HepG2 (cell line): ENCODE measurements around the gene MYL12B. TPM values are rescaled to one million over a fixed set of nuclear protein-coding genes. Genes with fewer than 3 reads are reported as not detected.
A peak's percentile ranks its signal among the peaks of the same experiment; 100 is the strongest.

Experiments used
- AGO2 ChIP-seq: fragments of 200-400 bp; formaldehyde crosslinking; optimal IDR thresholded peaks from 2 replicates; pipeline ENCODE3; 2017; ENCODE audit warnings: mild to moderate bottlenecking, low read depth, low read length, moderate library complexity
- ATF7-NPFF ChIP-seq: sonication (generic); formaldehyde crosslinking; IDR thresholded peaks from 2 replicates; pipeline ENCODE4 v1.8.1; 2023; ENCODE audit warnings: mild to moderate bottlenecking, low read depth, missing genetic modification reagents, moderate library complexity
- DMTF1 ChIP-seq: sonication (generic); formaldehyde crosslinking; IDR thresholded peaks from 2 replicates; pipeline ENCODE4 v1.4.0; 2020; ENCODE audit warnings: mild to moderate bottlenecking, missing genetic modification reagents
- ELF4 ChIP-seq: sonication (generic); formaldehyde crosslinking; IDR thresholded peaks from 2 replicates; pipeline ENCODE4 v1.5.0; 2020; ENCODE audit warnings: missing genetic modification reagents, mild to moderate bottlenecking, moderate library complexity, borderline replicate concordance
- EP300 ChIP-seq, 3 experiments: sonication (generic) in 1 of 3; formaldehyde crosslinking in 1 of 3; IDR thresholded peaks; 2 replicates each; pipeline versions ENCODE4 v1.5.1 to v1.6.1; 2011 to 2020; ENCODE audit warnings: low read depth in 2 of 3, low read length in 2 of 3, borderline replicate concordance in 1 of 3, improper control_type of control experiment in 1 of 3, mild to moderate bottlenecking in 1 of 3, missing genetic modification reagents in 1 of 3, moderate library complexity in 1 of 3
- HNRNPL ChIP-seq: fragments of 200-400 bp; formaldehyde crosslinking; IDR thresholded peaks from 2 replicates; pipeline ENCODE4 v1.6.1; 2017; ENCODE audit warnings: mild to moderate bottlenecking, low read depth, low read length
- RFX1 ChIP-seq: fragments of 450-650 bp; IDR thresholded peaks from 2 replicates; pipeline ENCODE4 v1.6.1; 2017
- TCF7 ChIP-seq: sonication (generic); IDR thresholded peaks from 2 replicates; pipeline ENCODE4 v1.6.1; 2016; ENCODE audit warnings: antibody characterized with exemption, low read depth
- TCF7L2 ChIP-seq: IDR thresholded peaks from 2 replicates; pipeline ENCODE4 v1.6.1; 2011; ENCODE audit warnings: mild to moderate bottlenecking, low read depth, low read length, moderate library complexity
- ZNF207 ChIP-seq: fragments of 450-650 bp; IDR thresholded peaks from 2 replicates; pipeline ENCODE4 v1.6.1; 2016; ENCODE audit warnings: antibody characterized with exemption, borderline replicate concordance
- ZNF260 ChIP-seq: sonication (generic); formaldehyde crosslinking; IDR thresholded peaks from 2 replicates; pipeline ENCODE4 v1.4.0; 2020; ENCODE audit warnings: missing genetic modification reagents, low read depth, mild to moderate bottlenecking, borderline replicate concordance
- polyA plus RNA-seq, 8 experiments: library from polyadenylated mRNA; depleted of rRNA in 3 of 8; stranded (reverse) in 7 of 8; unstranded in 1 of 8; fragments of >200 nt; fragmentation: Illumina TruSeq in 4 of 8; extraction: Trizol in 4 of 8; gene quantifications; 2 replicates each; pipeline versions ENCODE4 v1.2.1 to v1.2.3, GENCODE V29; 2011 to 2016; ENCODE audit warnings: low read depth in 4 of 8, missing spikeins in 1 of 8, mixed read lengths in 1 of 8; ENCODE audit not compliant: insufficient read depth in 1 of 8
- total RNA-seq, 5 experiments: library from RNA; depleted of rRNA; stranded (reverse); fragments of >200 nt; fragmentation: Illumina TruSeq; extraction: Trizol; gene quantifications; 2 replicates each; pipeline ENCODE4 v1.2.3, GENCODE V29; 2016; ENCODE audit warnings: low read depth in 1 of 5
- TF ChIP-seq, protein P1 (sequence below): sonication (generic); formaldehyde crosslinking; IDR thresholded peaks from 2 replicates; pipeline ENCODE4 v1.5.1; 2020; ENCODE audit warnings: missing genetic modification reagents, mild to moderate bottlenecking, borderline replicate concordance
- TF ChIP-seq, protein P2 (sequence below): sonication (generic); formaldehyde crosslinking; IDR thresholded peaks from 2 replicates; pipeline ENCODE4 v1.8.1; 2023; ENCODE audit warnings: mild to moderate bottlenecking, inconsistent platforms, moderate library complexity, missing genetic modification reagents, borderline replicate concordance
- TF ChIP-seq, protein P3 (sequence below): sonication (generic); formaldehyde crosslinking; IDR thresholded peaks from 2 replicates; pipeline ENCODE4 v1.4.0; 2020; ENCODE audit warnings: low read depth, missing genetic modification reagents
- TF ChIP-seq, protein P4 (sequence below): IDR thresholded peaks from 2 replicates; pipeline ENCODE4 v1.6.1; 2018; ENCODE audit warnings: missing genetic modification reagents, mild to moderate bottlenecking, missing compliant biosample characterization

MYL12B gene
- total and polyA plus RNA-seq, 2 of the 13 experiments (the other 11 are each of a cell fraction or from before 2014, with no cell fraction given) = 265 to 340 TPM

- TF ChIP-seq, protein P1, sequence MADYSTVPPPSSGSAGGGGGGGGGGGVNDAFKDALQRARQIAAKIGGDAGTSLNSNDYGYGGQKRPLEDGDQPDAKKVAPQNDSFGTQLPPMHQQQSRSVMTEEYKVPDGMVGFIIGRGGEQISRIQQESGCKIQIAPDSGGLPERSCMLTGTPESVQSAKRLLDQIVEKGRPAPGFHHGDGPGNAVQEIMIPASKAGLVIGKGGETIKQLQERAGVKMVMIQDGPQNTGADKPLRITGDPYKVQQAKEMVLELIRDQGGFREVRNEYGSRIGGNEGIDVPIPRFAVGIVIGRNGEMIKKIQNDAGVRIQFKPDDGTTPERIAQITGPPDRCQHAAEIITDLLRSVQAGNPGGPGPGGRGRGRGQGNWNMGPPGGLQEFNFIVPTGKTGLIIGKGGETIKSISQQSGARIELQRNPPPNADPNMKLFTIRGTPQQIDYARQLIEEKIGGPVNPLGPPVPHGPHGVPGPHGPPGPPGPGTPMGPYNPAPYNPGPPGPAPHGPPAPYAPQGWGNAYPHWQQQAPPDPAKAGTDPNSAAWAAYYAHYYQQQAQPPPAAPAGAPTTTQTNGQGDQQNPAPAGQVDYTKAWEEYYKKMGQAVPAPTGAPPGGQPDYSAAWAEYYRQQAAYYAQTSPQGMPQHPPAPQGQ (CRISPR knock-in tag) = no peak
- TF ChIP-seq DMTF1 (CRISPR knock-in tag) (no peak), TCF7L2 (no peak), ZNF207 (no peak), HNRNPL (0 out of 2 replicates have a peak, but pooled peaks have one; percentile 47), TCF7 (no peak), ZNF260 (CRISPR knock-in tag) (no peak), ATF7-NPFF (no peak), ELF4 (CRISPR knock-in tag) (no peak), RFX1 (no peak), EP300 (IDR thresholded peaks at IDR 0.05; ENCODE audit: low read depth in 2 of 2, low read length in 2 of 2) (peak in 1 of 2 experiments; percentile 52; a peak in 2 of 4 replicates), EP300 (CRISPR knock-in tag; IDR thresholded peaks at IDR 0.05; ENCODE audit: borderline replicate concordance) (peak; percentile 74), AGO2 (peak; percentile 24)
- TF ChIP-seq, protein P2, sequence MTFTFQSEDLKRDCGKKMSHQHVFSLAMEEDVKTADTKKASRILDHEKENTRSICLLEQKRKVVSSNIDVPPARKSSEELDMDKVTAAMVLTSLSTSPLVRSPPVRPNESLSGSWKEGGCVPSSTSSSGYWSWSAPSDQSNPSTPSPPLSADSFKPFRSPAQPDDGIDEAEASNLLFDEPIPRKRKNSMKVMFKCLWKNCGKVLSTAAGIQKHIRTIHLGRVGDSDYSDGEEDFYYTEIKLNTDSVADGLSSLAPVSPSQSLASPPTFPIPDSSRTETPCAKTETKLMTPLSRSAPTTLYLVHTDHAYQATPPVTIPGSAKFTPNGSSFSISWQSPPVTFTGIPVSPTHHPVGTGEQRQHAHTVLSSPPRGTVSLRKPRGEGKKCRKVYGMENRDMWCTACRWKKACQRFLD (CRISPR knock-in tag) = peak; percentile 62; the same call in 1 of the 2 replicates
- TF ChIP-seq, protein P3, sequence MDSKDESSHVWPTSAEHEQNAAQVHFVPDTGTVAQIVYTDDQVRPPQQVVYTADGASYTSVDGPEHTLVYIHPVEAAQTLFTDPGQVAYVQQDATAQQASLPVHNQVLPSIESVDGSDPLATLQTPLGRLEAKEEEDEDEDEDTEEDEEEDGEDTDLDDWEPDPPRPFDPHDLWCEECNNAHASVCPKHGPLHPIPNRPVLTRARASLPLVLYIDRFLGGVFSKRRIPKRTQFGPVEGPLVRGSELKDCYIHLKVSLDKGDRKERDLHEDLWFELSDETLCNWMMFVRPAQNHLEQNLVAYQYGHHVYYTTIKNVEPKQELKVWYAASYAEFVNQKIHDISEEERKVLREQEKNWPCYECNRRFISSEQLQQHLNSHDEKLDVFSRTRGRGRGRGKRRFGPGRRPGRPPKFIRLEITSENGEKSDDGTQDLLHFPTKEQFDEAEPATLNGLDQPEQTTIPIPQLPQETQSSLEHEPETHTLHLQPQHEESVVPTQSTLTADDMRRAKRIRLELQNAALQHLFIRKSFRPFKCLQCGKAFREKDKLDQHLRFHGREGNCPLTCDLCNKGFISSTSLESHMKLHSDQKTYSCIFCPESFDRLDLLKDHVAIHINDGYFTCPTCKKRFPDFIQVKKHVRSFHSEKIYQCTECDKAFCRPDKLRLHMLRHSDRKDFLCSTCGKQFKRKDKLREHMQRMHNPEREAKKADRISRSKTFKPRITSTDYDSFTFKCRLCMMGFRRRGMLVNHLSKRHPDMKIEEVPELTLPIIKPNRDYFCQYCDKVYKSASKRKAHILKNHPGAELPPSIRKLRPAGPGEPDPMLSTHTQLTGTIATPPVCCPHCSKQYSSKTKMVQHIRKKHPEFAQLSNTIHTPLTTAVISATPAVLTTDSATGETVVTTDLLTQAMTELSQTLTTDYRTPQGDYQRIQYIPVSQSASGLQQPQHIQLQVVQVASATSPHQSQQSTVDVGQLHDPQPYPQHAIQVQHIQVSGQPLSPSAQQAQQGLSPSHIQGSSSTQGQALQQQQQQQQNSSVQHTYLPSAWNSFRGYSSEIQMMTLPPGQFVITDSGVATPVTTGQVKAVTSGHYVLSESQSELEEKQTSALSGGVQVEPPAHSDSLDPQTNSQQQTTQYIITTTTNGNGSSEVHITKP (CRISPR knock-in tag) = peak; percentile 30; the same call in 1 of the 2 replicates
- TF ChIP-seq, protein P4, sequence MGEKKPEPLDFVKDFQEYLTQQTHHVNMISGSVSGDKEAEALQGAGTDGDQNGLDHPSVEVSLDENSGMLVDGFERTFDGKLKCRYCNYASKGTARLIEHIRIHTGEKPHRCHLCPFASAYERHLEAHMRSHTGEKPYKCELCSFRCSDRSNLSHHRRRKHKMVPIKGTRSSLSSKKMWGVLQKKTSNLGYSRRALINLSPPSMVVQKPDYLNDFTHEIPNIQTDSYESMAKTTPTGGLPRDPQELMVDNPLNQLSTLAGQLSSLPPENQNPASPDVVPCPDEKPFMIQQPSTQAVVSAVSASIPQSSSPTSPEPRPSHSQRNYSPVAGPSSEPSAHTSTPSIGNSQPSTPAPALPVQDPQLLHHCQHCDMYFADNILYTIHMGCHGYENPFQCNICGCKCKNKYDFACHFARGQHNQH (CRISPR knock-in tag) = peak; percentile 71; the same call in 1 of the 2 replicates
These were observed 35.4 kb downstream of the MYL12B start (continued) for GRCh38 chr18:3297025-3297984.
